Left lung (tissue), 10 donors: ENCODE results near the gene PNKD. TPM values are rescaled to one million over a fixed set of nuclear protein-coding genes. Genes with fewer than 3 reads are reported as not detected.

Experiments used
- ATAC-seq: fragments of 200-7000 bp; cut with Tn5 transposase; one replicate; pipeline ENCODE4 v1.9.1; 2020; ENCODE audit warnings: moderate library complexity
- DNase-seq, 4 donors: peaks; one replicate each; pipeline ENCODE4 v3.0.0-alpha.2; 2013 to 2020
- H3K27ac ChIP-seq, 2 donors: fragments of 200-600 bp; sonication (generic) in 1 of 2; one replicate each; pipeline versions ENCODE4 v1.5.0 to v1.8.0; 2020 to 2021
- H3K27me3 ChIP-seq, 2 donors: fragments of 200-600 bp; sonication (generic) in 1 of 2; one replicate each; pipeline versions ENCODE4 v1.5.0 to v1.8.0; 2020 to 2021
- H3K36me3 ChIP-seq, 2 donors: fragments of 200-600 bp; sonication (generic) in 1 of 2; one replicate each; pipeline versions ENCODE4 v1.5.0 to v1.8.0; 2020 to 2021
- H3K4me1 ChIP-seq, 2 donors: fragments of 200-600 bp; one replicate each; pipeline ENCODE4 v1.8.0; 2021
- H3K4me3 ChIP-seq, 2 donors: fragments of 200-600 bp; sonication (generic) in 1 of 2; one replicate each; pipeline versions ENCODE4 v1.5.0 to v1.8.0; 2020 to 2021; ENCODE audit warnings: mild to moderate bottlenecking in 1 of 2
- H3K9me3 ChIP-seq, 2 donors: fragments of 200-600 bp; sonication (generic) in 1 of 2; one replicate each; pipeline versions ENCODE4 v1.5.0 to v1.8.0; 2020 to 2021
- intact Hi-C, 2 donors: fragments of 100-400 bp; cut with DNase I; formaldehyde crosslinking; loops; one replicate each; pipeline versions ENCODE4 v1.11.2 to v1.14.2; 2022
- polyA plus RNA-seq, 6 donors: library from polyadenylated mRNA; unstranded; fragments of 120-200 nt; gene quantifications; one replicate each; pipeline ENCODE4 v1.2.1, GENCODE V29; 2013; ENCODE audit not compliant: insufficient read length in 6 of 6
- total RNA-seq, 2 donors: library from RNA; stranded (reverse); fragmentation: NEBNext Ultra II Directional; extraction: Animal tissue kit (Norgen Biotek cat#: 25700); gene quantifications; one replicate each; pipeline ENCODE4 v1.2.1, GENCODE V29; 2021
- TF ChIP-seq, protein P1 (sequence below), 2 donors: fragments of 200-600 bp; sonication (generic) in 1 of 2; IDR thresholded peaks; one replicate each; pipeline versions ENCODE4 v1.5.0 to v1.8.0; 2021; ENCODE audit warnings: antibody characterized with exemption in 2 of 2
- donor health status: DM: no; HTN: yes; CAD: no.
- donor health status: DM: no; HTN: no; CAD: no.

Gene PNKD
- total and polyA plus RNA-seq, 8 donors = 58.2 to 96.8 (median 62.4) TPM

DNA sequence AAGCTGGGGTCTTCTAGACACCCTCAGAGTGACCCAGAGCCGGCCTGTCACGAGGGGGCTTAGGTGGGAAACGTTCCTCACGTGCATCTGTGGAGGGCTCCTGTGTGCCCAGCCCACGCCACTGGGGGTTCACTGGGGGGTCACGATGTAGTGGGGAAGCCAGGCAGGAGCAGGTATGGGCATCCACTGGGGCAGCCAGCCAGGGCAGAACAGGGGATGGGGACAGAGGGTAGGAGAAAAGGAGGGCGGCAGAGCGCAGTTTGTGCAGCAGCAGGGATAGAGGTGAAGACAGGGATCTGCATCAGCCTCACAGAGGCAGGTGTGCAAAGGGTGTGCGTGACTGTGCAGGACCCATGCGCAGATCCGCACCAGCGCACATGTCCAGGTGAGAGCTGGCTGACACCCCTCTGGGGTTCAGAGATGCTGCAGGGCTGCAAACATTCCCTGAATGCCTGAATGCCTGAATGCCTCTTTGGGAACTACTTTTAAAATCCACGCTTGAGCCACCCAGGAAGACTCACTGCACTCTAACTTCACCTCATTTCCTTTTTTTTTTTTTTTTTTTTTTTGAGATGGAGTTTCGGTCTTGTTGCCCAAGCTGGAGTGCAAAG, 10.0 kb downstream of the PNKD start:
- peaks cover 29 to 66% of the 10 kb centered on the region in 2 donors for H3K4me1 ChIP-seq
- peaks cover 5 to 90% of the 10 kb centered on the region in 2 donors for H3K36me3 ChIP-seq
- ATAC-seq = no peak
- H3K9me3 ChIP-seq = no peaks in the 10 kb centered on the region
- no peaks in the 10 kb centered on the region for H3K27me3 ChIP-seq
- intact Hi-C loops = no loop called here
- DNase-seq = peak in 1 of 4 donors; percentile 59
- no peak overlapping the region for H3K27ac ChIP-seq
- TF ChIP-seq, protein P1, sequence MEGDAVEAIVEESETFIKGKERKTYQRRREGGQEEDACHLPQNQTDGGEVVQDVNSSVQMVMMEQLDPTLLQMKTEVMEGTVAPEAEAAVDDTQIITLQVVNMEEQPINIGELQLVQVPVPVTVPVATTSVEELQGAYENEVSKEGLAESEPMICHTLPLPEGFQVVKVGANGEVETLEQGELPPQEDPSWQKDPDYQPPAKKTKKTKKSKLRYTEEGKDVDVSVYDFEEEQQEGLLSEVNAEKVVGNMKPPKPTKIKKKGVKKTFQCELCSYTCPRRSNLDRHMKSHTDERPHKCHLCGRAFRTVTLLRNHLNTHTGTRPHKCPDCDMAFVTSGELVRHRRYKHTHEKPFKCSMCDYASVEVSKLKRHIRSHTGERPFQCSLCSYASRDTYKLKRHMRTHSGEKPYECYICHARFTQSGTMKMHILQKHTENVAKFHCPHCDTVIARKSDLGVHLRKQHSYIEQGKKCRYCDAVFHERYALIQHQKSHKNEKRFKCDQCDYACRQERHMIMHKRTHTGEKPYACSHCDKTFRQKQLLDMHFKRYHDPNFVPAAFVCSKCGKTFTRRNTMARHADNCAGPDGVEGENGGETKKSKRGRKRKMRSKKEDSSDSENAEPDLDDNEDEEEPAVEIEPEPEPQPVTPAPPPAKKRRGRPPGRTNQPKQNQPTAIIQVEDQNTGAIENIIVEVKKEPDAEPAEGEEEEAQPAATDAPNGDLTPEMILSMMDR (IDR thresholded peaks at IDR 0.05) = no peak
- H3K4me3 ChIP-seq = no peak overlapping the region

DNA sequence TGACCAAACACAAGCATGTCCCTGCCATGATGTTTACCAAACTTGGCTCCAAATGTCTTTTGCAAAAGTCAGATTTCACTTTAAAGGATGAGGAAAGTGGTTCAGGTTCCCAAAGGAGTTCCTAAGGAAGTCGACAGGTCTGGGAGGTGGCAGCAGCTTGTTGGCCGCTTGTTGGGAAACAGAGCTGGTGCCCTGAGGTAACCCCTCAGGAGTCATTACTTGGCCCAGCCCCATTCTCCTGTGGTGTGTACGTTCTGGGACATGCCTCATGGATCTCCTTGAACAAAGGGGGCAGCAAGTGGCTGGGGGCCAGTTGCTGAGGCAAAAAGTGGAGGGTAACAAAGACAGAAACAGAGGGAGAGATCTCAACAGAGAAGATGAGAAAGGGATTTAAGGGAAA, 11.1 kb downstream of the PNKD start:
- Histone ChIP-seq H3K4me3 (no peak overlapping the region), H3K4me1 (peaks cover 40 to 67% of the 10 kb centered on the region in 2 donors), H3K27me3 (no peaks in the 10 kb centered on the region), H3K9me3 (no peaks in the 10 kb centered on the region), H3K27ac (peak overlapping the region; percentile 98), H3K36me3 (peaks cover 5 to 79% of the 10 kb centered on the region in 2 donors)
- intact Hi-C loops = no loop called here
- TF ChIP-seq, protein P1 (IDR thresholded peaks at IDR 0.05) = no peak
- ATAC-seq (no peak), DNase-seq (peak in 1 of 4 donors; percentile 34)

DNA sequence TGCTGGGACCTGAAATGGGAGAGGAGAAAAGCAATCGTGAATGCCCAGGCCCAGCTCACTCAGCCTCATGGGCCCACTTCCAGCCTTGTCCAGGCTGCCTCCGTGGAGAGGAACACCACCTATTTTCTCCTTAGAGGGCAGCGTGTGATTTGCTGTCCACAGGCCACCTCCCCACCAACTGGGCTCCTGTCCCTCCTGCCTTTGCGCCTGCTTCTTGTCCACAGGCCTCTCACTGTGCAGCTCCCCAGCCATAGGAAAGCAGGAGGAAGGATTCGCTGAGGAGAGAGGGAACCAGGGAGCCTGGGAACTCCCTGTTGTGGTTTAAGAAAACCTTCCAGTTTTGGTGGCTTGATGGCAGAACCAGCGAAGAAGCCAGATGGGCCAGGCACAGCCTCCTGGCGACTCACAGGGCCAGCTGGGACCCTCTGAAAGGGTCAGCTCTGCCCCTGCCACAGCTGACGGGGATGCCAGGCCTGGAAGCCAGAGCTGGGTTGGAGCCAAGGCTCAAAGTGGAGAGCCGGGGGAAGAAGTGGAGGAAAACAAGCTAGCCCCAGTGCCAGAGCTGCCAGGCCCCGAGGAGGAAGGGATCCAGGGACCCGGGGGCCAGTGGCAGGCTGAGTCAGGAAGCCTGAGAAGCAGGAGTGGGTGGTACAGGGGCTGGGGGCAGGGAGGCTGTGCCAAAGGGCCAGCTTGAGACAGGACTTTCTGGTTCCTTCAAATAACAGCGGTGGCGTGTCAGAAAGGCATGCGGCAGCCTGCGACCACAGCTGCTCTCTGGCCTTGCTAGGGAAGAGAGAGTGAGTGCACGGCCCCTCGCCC, 12.1 kb downstream of the PNKD start:
- no peaks in the 10 kb centered on the region for H3K9me3 ChIP-seq
- TF ChIP-seq, protein P1 (IDR thresholded peaks at IDR 0.05) = no peak
- peak; percentile 35 for ATAC-seq

DNA sequence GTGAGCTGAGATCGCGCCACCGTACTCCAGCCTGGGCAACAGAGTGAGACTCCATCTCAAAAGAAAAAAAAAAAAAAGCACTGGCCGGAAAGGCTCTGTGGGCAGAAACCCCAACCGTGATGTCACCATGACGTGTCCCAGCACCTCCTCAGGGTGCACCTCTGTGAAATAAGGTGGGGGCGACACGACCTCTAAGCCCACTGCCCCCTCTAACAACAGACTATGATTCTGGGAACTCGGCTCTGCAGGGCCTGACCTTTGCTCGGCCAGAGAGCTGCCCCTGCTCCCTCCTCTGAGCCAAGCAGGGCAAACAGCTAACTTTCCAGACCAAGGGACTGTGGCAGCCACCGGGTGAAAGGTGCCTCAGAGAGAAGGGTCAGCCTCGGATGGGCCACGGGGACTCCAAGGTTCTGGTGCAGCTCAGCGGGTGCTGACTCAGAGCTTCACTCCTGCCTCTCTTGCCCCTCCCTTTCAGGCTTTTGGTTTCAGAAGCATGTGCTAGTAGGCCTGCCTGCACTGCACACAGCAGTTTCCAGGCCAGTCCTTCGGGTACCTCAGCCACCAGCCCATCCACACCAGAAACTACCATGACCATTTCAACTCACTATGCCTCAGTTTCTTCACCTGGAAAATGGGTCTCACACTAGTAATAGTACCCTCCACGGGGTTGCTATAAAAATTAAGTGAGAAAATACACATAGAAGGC, 13.9 kb downstream of the PNKD start:
- peaks cover 60 to 82% of the 10 kb centered on the region in 2 donors for H3K4me1 ChIP-seq
- H3K4me3 ChIP-seq = no peak overlapping the region
- DNase-seq = peak in 2 of 4 donors; percentile 29 to 61
- peak overlapping the region; percentile 98 for H3K27ac ChIP-seq
- TF ChIP-seq, protein P1 (IDR thresholded peaks at IDR 0.05) = no peak
- no peaks in the 10 kb centered on the region for H3K9me3 ChIP-seq
- no peaks in the 10 kb centered on the region for H3K27me3 ChIP-seq
- intact Hi-C loops = no loop called here
- peak; percentile 11 for ATAC-seq
- peaks cover 5 to 51% of the 10 kb centered on the region in 2 donors for H3K36me3 ChIP-seq

More for the DNA sequence above, 12.1 kb downstream of the PNKD start:
- Histone ChIP-seq H3K27ac (peak overlapping the region; percentile 98), H3K27me3 (no peaks in the 10 kb centered on the region), H3K36me3 (peaks cover 5 to 70% of the 10 kb centered on the region in 2 donors), H3K4me3 (no peak overlapping the region), H3K4me1 (peaks cover 49 to 69% of the 10 kb centered on the region in 2 donors)
- intact Hi-C loops = no loop called here
- peak in 2 of 4 donors; percentile 70 to 79 for DNase-seq
